IMR-90 (cell line): ENCODE data around the gene CATSPER3. TPM values are rescaled to one million over a fixed set of nuclear protein-coding genes. Genes with fewer than 3 reads are reported as not detected.

ENCODE experiments used
- ATAC-seq: fragments of 200-7000 bp; cut with Tn5 transposase; 2 replicates; pipeline ENCODE4 v1.9.1; 2020; ENCODE audit warnings: low read depth, mild to moderate bottlenecking, moderate library complexity
- BruUV-seq: library from RNA; stranded (reverse); fragments of 400-500 nt; replicated peaks from 2 replicates; lab custom pipeline; 2021; lab: Mats Ljungman, UMichigan
- CTCF ChIA-PET: fragments of 300-600 bp; formaldehyde crosslinking; extraction: SDS; loops from one replicate; lab custom pipeline; 2021; ENCODE audit warnings: antibody characterized with exemption; lab: Yijun Ruan, JAX
- POLR2A ChIA-PET: fragments of 300-600 bp; sonication (Branson Sonifier 250); formaldehyde crosslinking; loops from one replicate; lab custom pipeline; 2022; ENCODE audit warnings: antibody characterized with exemption; ENCODE audit not compliant: unreplicated experiment; lab: Charles Lee
- DNase-seq: peaks from one replicate; pipeline ENCODE4 v3.0.0; 2013
- H2AFZ ChIP-seq: replicated peaks from 2 replicates; pipeline ENCODE3; 2013; ENCODE audit warnings: low read length, mild to moderate bottlenecking; ENCODE audit not compliant: poor library complexity
- H2AK5ac ChIP-seq: 2 replicates; pipeline ENCODE4 v1.6.1; 2013; ENCODE audit warnings: low read depth, low read length, inconsistent platforms
- H2AK9ac ChIP-seq: replicated peaks from 2 replicates; pipeline ENCODE3; 2013; ENCODE audit warnings: mild to moderate bottlenecking, low read depth, low read length, moderate library complexity; ENCODE audit not compliant: poor library complexity
- H2BK120ac ChIP-seq: 2 replicates; pipeline ENCODE4 v1.6.1; 2013; ENCODE audit warnings: low read depth, low read length, inconsistent platforms
- H2BK15ac ChIP-seq: 3 replicates; pipeline ENCODE4 v1.6.1; 2013; ENCODE audit warnings: low read depth, low read length, inconsistent platforms
- H2BK20ac ChIP-seq: 2 replicates; pipeline ENCODE4 v1.6.1; 2013; ENCODE audit warnings: low read depth, mild to moderate bottlenecking, inconsistent platforms, low read length, moderate library complexity
- H2BK5ac ChIP-seq: 2 replicates; pipeline ENCODE4 v1.6.1; 2013; ENCODE audit warnings: mild to moderate bottlenecking, low read depth, low read length, inconsistent platforms; ENCODE audit not compliant: poor library complexity, severe bottlenecking
- H3K14ac ChIP-seq: replicated peaks from 2 replicates; pipeline ENCODE4 v1.6.1; 2013; ENCODE audit warnings: low read depth, low read length, inconsistent platforms
- H3K18ac ChIP-seq: 2 replicates; pipeline ENCODE4 v1.6.1; 2013; ENCODE audit warnings: low read depth, low read length, control low read depth
- H3K23ac ChIP-seq: 2 replicates; pipeline ENCODE4 v1.6.1; 2013; ENCODE audit warnings: low read depth, low read length, inconsistent platforms
- H3K27ac ChIP-seq: 2 replicates; pipeline ENCODE4 v1.5.1; 2013; ENCODE audit warnings: mild to moderate bottlenecking, control low read depth, low read length; ENCODE audit not compliant: insufficient read depth
- H3K27me3 ChIP-seq: 2 replicates; pipeline ENCODE4 v1.6.1; 2013; ENCODE audit warnings: low read length; ENCODE audit not compliant: control insufficient read depth, insufficient read depth
- H3K36me3 ChIP-seq: 2 replicates; pipeline ENCODE4 v1.6.1; 2013; ENCODE audit warnings: low read length, mixed read lengths; ENCODE audit not compliant: control insufficient read depth, insufficient read depth
- H3K4ac ChIP-seq: 2 replicates; pipeline ENCODE4 v1.6.1; 2013; ENCODE audit warnings: low read depth, low read length, inconsistent platforms
- H3K4me1 ChIP-seq: 2 replicates; pipeline ENCODE4 v1.6.1; 2013; ENCODE audit warnings: low read length, mixed read lengths; ENCODE audit not compliant: control insufficient read depth, insufficient read depth
- H3K4me2 ChIP-seq: 2 replicates; pipeline ENCODE4 v1.6.1; 2013; ENCODE audit warnings: low read depth, mild to moderate bottlenecking, control low read depth, low read length, moderate library complexity
- H3K4me3 ChIP-seq: 2 replicates; pipeline ENCODE4 v1.5.1; 2013; ENCODE audit warnings: low read depth, mild to moderate bottlenecking, control low read depth, low read length, moderate library complexity; ENCODE audit not compliant: insufficient read depth
- H3K56ac ChIP-seq: 2 replicates; pipeline ENCODE4 v1.6.1; 2013; ENCODE audit warnings: low read length, inconsistent platforms; ENCODE audit not compliant: insufficient read depth; ENCODE audit errors: extremely low read depth
- H3K79me1 ChIP-seq, 2 experiments: 2 replicates each; pipeline ENCODE4 v1.6.1; 2013; ENCODE audit warnings: low read length in 2 of 2, inconsistent platforms in 1 of 2, low read depth in 1 of 2
- H3K9ac ChIP-seq: 2 replicates; pipeline ENCODE4 v1.6.1; 2013; ENCODE audit warnings: low read depth, low read length, control low read depth
- H3K9me1 ChIP-seq: 2 replicates; pipeline ENCODE4 v1.6.1; 2013; ENCODE audit warnings: low read length, inconsistent platforms; ENCODE audit not compliant: insufficient read depth
- H3K9me3 ChIP-seq: 2 replicates; pipeline ENCODE4 v1.6.1; 2013; ENCODE audit warnings: low read length; ENCODE audit not compliant: control insufficient read depth, insufficient read depth
- H4K20me1 ChIP-seq: 2 replicates; pipeline ENCODE4 v1.6.1; 2013; ENCODE audit warnings: low read length, inconsistent platforms; ENCODE audit not compliant: insufficient read depth
- H4K5ac ChIP-seq: 2 replicates; pipeline ENCODE4 v1.6.1; 2013; ENCODE audit warnings: mild to moderate bottlenecking, low read depth, low read length, control low read depth
- H4K8ac ChIP-seq, 2 experiments: 2 replicates each; pipeline ENCODE4 v1.6.1; 2013; ENCODE audit warnings: low read depth in 2 of 2, low read length in 2 of 2, control low read depth in 1 of 2, inconsistent platforms in 1 of 2
- H4K91ac ChIP-seq: 2 replicates; pipeline ENCODE4 v1.6.1; 2013; ENCODE audit warnings: low read depth, low read length, inconsistent platforms; ENCODE audit not compliant: insufficient read depth
- RAD21 ChIP-seq: IDR thresholded peaks from 2 replicates; pipeline ENCODE4 v1.6.1; 2012; ENCODE audit warnings: low read length, improper control_type of control experiment
- RFX5 ChIP-seq: IDR thresholded peaks from 2 replicates; pipeline ENCODE4 v1.8.0; 2012; ENCODE audit warnings: low read depth, mild to moderate bottlenecking, low read length, moderate library complexity
- SMC3 ChIP-seq: fragments of 150-350 bp; IDR thresholded peaks from 2 replicates; pipeline ENCODE4 v1.6.1; 2016; ENCODE audit warnings: low read depth, mild to moderate bottlenecking, antibody characterized with exemption, low read length, moderate library complexity
- WGBS, 2 experiments: methylation state at CpG; one replicate each; pipeline versions ENCODE4 v1.1.5 to v1.1.7; 2013; ENCODE audit warnings: missing lambda C conversion rate in 2 of 2; ENCODE audit not compliant: insufficient read length in 1 of 2; ENCODE audit errors: extremely low coverage in 2 of 2; 5-methylcytosine and 5-hydroxymethylcytosine counted together
- dilution Hi-C: fragments of 300-500 bp; cut with HindIII; formaldehyde crosslinking; loops from one replicate; pipeline ENCODE4 v1.14.3; 2018; ENCODE audit warnings: low sequenced_read_pairs; ENCODE audit not compliant: unreplicated experiment
- in situ Hi-C: fragments of 300-500 bp; cut with MboI; formaldehyde crosslinking; loops from 3 replicates; pipeline ENCODE4 v1.14.3; 2019; ENCODE audit warnings: low sequenced_read_pairs, inconsistent platforms, mixed read lengths
- intact Hi-C: fragments of 100-400 bp; cut with micrococcal nuclease; formaldehyde crosslinking; loops from 2 replicates; pipeline ENCODE4 v1.10.0; 2022
- polyA plus RNA-seq, 3 experiments: library from polyadenylated mRNA; depleted of rRNA; stranded (reverse); fragments of >200 nt; gene quantifications; 2 replicates each; pipeline ENCODE4 v1.2.3, GENCODE V29; 2012; ENCODE audit warnings: low replicate concordance in 1 of 3
- total RNA-seq: library from RNA; depleted of rRNA; stranded (reverse); fragments of >200 nt; gene quantifications from 2 replicates; pipeline ENCODE4 v1.2.3, GENCODE V29; 2012
- TF ChIP-seq, protein P1 (sequence below): conservative IDR thresholded peaks from 2 replicates; pipeline ENCODE4 v1.5.1; 2012; ENCODE audit warnings: mild to moderate bottlenecking, low read depth, low read length, improper control_type of control experiment

Gene CATSPER3
- total and polyA plus RNA-seq, 2 of the 4 experiments (the other 2 are of a cell fraction): under 0.01 to 0.12 TPM

DNA sequence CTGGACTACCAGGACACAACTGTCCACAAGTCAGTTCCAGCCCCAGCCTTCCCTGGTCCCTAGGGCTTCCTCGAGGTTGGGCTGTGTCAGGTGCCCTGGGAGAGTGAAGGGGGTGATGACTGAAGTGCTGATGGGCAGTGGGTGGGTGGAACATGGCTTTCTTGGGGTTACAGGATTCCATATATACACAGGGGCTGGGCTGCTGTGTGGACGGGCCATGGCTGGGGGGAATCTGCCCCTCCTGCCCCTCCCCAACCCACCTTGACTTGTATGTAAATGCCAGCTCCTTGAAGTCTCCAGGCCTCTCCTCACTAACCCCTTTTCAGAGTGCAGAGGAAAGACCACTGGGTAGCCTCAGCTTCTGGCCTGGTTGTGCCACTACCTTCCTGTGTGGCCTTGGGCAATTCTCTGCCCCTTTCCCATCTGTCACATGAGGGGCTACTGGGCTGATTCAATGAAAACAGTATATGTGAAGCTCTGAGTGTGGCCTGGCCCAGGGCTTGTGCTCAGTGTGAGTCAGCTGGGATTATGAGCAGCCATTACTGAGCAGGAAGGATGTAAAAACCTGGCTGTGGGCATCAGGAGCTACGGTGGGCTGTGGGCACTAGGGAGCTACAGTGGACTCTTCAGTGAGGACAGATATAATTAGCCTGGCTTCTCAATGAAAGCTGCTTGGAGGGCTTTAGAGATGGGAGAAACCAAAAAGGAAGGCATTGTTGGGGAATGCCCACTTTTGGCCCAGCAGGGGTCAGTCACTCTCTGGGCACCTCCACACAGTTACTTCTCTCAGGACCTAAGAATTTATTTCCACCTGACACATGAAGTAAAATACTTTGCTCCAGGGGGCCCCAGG lies 43.0 kb downstream of the CATSPER3 start:
- Histone ChIP-seq H3K4me2 (no peak overlapping the region), H2AK5ac (peak overlapping the region; percentile 56; the same call in 1 of the 2 replicates), H4K91ac (no peak overlapping the region), H3K18ac (no peak overlapping the region), H3K56ac (no peak overlapping the region), H3K4ac (no peak overlapping the region), H4K5ac (no peak overlapping the region), H3K14ac (0 out of 2 replicates have a peak overlapping the region, but pooled peaks have one; percentile 21), H4K8ac (no peak overlapping the region), H3K27me3 (no peaks in the 10 kb centered on the region), H3K23ac (no peak overlapping the region), H3K27ac (no peak overlapping the region), H3K9ac (no peak overlapping the region), H2BK120ac (no peak overlapping the region), H2BK5ac (no peak overlapping the region), H3K9me1 (peaks cover 9% of the 10 kb centered on the region; the same call in 1 of the 2 replicates), H3K9me3 (no peaks in the 10 kb centered on the region), H4K20me1 (peaks cover 6% of the 10 kb centered on the region), H2BK20ac (no peak overlapping the region), H2BK15ac (no peak overlapping the region), H3K79me1 (no peaks in the 10 kb centered on the region), H3K4me3 (no peak overlapping the region), H3K36me3 (no peaks in the 10 kb centered on the region; the same call in 1 of the 2 replicates), H2AK9ac (no peak overlapping the region), H3K4me1 (peaks cover 7% of the 10 kb centered on the region; the same call in 1 of the 2 replicates), H2AFZ (no peak overlapping the region)
- POLR2A ChIA-PET: no interaction called here
- BruUV-seq: no TSS peak
- in situ Hi-C loops (loop anchor here (10.0 kb wide), 1 partner anchor 324 kb away; no protein-coding TSS in a partner anchor), intact Hi-C loops (no loop called here), dilution Hi-C loops (no loop called here)
- CTCF ChIA-PET: interaction anchor here (1.0 kb wide), 1 partner anchor 180 kb away, joined by 3 read pairs; no protein-coding TSS in a partner anchor
- DNase-seq: peak; percentile 27
- TF ChIP-seq RAD21 (peak; percentile 45), RFX5 (no peak), SMC3 (peak; percentile 29; the same call in 1 of the 2 replicates)
- TF ChIP-seq, protein P1, sequence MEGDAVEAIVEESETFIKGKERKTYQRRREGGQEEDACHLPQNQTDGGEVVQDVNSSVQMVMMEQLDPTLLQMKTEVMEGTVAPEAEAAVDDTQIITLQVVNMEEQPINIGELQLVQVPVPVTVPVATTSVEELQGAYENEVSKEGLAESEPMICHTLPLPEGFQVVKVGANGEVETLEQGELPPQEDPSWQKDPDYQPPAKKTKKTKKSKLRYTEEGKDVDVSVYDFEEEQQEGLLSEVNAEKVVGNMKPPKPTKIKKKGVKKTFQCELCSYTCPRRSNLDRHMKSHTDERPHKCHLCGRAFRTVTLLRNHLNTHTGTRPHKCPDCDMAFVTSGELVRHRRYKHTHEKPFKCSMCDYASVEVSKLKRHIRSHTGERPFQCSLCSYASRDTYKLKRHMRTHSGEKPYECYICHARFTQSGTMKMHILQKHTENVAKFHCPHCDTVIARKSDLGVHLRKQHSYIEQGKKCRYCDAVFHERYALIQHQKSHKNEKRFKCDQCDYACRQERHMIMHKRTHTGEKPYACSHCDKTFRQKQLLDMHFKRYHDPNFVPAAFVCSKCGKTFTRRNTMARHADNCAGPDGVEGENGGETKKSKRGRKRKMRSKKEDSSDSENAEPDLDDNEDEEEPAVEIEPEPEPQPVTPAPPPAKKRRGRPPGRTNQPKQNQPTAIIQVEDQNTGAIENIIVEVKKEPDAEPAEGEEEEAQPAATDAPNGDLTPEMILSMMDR: peak; percentile 41
- WGBS, 2 experiments: 100% methylated on average over 1 of the region's 3 CpGs; no CpG with 5 or more reads in 1 of the 2 experiments
- ATAC-seq: peak; percentile 19; the same call in 1 of the 2 replicates
